ENCODE measurements around the gene DOK7.

DOK7 gene

GRCh38 chr4:3427706-3428446 lies 35.2 kb upstream of the DOK7 start:
- DNase-seq, result no peak

DNA sequence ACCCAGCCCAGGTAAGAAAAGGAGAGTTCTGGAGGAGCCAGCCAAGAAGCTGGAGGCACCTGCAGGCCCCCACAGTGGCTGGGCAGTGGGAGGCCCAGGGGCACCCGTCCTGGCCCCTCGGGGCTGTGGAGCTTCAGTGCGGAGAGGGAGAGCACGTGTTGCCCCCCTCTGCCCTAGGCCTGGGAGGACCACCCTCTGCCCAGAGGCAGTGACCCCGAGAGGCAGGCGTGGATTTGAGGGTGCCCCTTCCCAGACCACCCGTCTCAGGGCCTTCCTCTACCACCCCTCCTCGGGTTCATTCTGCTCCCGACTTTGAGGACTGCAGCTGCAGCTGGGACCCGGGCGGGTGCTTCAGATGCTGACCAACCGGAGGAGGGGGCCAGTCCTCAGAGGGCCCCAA lies 33.5 kb upstream of the DOK7 start:
- no peak for DNase-seq

DNA sequence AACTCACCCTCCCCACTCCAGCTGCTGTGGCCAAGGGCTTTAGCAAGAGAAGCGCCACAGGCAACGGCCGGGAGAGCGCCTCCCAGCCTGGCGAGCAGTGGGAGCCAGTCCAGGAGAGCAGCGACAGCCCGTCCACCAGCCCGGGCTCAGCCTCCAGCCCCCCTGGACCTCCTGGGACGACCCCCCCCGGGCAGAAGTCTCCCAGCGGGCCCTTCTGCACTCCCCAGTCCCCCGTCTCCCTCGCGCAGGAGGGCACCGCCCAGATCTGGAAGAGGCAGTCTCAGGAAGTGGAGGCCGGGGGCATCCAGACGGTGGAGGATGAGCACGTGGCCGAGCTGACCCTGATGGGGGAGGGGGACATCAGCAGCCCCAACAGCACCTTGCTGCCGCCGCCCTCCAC lies 32.6 kb upstream of the DOK7 start:
- DNase-seq, result no peak

DNA sequence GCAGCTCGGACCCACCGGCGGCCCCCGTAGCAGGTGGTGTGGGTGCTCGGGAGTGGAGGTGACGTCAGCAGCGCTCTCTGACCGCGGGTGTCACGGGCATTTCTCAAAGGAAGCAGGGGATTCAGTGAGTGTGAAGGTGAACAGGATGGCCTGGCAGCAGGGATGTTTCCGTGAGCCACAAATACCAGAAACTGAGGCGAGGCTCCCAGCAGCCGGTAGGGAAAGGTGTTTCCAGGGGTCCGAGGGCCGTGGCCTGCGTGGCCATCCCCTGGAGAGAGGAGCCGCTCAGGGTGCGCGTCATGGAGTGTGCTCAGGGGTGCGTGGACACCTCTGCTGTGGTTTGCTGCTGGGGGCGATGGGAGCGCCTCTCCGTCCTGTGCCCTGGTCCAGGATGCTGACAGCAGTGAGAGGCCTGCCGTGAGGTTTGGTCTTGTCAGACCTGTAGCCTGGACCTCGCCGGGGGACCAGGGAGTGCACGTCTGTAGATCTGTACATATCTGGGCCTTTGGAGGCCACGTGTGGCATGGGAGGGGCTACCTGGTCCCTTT lies 31.6 kb upstream of the DOK7 start:
- no peak for DNase-seq

- DNase-seq, result no peak
Observed at GRCh38 chr4:3432381-3432790, 30.7 kb upstream of the DOK7 start.

DNA sequence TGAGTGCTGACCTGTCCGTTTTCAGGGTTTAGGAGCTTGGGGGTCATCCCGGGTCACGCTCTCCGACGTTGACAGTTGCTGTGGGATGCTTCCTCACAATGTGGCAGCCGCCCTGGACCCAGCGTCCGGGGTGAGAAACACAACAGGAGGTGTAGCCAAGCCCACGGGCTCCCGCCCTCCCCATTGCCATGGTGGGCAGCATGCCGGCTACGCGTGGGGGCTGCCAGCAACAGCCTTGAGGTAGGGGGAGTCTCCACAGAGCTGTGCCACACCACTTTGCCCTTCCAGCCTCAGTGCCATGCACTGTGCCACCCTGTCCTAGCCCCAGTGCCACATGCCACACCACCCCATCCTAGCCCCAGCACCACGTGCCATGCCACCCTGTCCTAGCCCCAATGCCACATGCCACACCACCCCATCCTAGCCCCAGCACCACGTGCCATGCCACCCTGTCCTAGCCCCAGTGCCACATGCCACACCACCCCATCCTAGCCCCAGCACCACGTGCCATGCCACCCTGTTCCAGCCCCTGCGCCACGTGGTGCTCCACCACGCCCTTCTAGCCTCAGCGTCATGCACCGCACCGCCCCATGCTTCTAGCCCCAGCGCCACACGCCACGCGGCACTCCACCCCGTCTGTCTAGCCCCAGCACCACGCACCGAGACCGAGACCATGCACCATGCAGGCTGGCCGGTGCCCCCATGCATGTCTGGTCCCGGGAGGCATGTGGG lies 29.8 kb upstream of the DOK7 start:
- DNase-seq, result no peak

DNA sequence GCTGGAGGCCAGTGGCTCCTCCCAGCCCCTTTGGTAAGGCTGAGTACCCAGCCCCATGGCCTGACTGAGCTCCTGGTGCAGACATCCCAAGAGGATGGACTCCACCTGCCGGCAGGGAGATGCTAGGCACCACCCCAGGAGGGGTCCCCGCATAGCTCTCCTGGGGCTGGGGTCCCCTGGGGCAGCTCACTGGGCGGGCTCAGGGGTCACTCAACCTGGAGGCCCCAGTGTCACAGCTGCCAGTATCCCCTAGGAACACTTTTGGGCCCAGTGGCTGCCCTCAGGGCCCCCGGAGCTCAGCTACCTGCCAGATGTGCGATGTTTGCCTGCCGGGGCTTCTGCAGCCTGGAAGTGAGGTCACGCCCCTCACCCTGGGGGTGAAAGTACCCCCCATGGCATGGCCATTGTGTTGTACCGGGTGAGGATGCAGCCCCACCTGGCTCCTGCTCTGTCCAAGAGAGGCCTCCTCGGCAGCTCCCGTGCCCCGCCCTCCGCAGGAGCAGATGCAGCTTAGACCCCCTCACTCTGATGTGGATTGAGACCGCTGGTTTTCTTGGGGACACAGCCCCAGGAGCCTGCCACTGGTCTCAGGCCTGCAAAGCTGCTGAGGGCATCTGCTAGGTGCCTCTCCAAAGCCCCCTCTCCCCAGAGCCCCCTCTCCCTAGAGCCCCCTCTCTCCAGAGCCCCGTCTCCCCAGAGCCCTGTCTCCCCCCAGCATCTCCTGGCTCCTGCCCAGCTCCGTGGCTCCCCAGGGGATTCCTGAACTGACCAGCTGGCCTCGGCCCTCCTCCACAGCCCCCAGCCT lies 28.0 kb upstream of the DOK7 start:
- no peak for DNase-seq

DNA sequence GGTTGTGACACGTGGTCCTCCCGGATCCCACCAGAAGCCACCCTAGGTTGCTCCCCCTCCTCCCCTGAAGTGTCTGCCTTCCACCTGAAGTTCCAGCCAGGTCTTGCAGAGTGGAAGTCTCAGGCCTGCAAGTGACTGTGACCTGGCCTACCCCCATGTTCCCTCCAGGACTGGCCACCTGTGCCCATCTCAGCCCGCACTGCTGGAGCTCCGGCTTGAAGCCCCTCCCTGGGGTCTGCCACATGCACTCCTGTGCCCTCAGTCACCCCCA lies 27.5 kb upstream of the DOK7 start:
- no peak for DNase-seq

DNA sequence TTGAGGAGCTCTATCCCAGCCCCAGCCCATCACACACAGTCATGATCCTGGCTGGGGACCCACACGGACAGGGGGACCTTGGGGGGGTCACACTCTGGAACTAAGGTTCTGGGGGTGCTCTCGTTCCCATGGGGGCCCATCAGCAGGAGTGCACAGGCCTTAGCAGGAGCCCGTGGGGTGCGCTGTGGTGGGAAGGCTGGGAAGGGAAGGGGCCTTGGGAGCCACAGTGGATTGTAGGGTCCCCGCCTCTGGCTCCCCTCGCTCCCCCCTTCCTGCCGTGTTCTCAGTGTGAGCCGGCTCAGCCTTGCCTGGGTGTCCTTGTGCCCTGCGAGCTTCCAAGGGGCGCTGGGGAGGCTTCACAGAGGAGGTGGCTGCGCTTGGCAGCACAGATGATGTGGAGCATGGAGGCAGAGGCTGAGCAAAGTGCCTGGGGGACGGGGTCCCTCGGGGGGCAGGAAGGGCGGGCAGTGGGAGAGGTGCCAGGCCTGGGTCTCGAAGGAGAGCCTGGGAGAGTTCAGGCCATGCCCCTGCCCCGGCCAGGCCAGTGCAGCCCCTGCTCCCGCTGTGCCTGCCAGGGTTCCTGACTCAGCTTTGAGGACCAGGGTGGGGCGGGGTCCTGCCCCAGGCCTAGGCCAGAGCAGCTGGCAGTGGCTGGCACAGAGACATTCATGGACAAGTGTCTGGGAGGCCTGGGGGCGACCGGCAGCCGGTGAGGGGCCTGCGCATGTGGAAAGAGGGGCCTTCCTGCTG lies 26.9 kb upstream of the DOK7 start:
- DNase-seq, result no peak

GRCh38 chr4:3436798-3437581 lies 26.1 kb upstream of the DOK7 start:
- no peak for DNase-seq

- no peak for DNase-seq
Observed at GRCh38 chr4:3437582-3437936, 25.5 kb upstream of the DOK7 start.

- DNase-seq, result no peak
Observed at GRCh38 chr4:3437998-3438846, 24.9 kb upstream of the DOK7 start.

DNA sequence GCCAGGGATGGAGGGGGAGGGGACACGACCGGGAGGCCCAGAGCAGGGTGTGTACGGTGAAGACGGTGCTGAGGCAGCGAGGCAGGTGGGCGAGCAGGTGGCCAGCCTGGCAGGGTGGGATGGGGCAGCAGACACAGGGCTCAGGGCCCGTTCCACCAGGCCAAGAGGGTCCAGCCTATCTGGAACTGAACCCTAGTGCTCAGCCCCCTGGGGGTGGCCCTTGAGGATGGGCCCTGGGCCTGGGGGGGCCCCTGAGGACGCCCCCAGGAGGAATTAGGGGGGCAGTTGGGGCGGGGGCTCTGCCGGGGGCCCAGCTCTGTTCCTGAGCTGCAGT lies 24.3 kb upstream of the DOK7 start:
- DNase-seq, result no peak

- no peak for DNase-seq
Observed at GRCh38 chr4:3439391-3439790, 23.7 kb upstream of the DOK7 start.

DNA sequence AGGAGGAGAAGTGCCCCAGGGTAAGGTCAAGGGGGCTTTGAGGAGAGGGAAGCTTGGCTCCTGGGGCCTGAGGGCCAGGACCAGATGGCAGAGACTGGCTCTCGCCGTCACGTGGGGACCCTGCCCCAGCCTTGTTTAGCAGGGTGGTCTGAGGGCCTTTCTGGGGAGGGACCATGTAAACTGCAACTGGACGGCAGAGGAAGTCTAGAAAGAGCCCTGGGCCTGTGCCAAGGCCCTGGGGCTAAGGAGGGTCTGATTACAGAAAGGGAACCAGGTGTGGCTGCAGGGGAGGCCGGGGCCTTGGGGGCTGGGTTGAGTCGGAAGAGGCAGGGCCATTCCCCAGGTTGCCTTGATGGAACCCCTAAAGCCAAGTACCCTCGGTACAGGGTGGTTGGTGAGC lies 23.1 kb upstream of the DOK7 start:
- DNase-seq, result no peak

- no peak for DNase-seq
Observed at GRCh38 chr4:3440979-3441500, 22.1 kb upstream of the DOK7 start.

DNA sequence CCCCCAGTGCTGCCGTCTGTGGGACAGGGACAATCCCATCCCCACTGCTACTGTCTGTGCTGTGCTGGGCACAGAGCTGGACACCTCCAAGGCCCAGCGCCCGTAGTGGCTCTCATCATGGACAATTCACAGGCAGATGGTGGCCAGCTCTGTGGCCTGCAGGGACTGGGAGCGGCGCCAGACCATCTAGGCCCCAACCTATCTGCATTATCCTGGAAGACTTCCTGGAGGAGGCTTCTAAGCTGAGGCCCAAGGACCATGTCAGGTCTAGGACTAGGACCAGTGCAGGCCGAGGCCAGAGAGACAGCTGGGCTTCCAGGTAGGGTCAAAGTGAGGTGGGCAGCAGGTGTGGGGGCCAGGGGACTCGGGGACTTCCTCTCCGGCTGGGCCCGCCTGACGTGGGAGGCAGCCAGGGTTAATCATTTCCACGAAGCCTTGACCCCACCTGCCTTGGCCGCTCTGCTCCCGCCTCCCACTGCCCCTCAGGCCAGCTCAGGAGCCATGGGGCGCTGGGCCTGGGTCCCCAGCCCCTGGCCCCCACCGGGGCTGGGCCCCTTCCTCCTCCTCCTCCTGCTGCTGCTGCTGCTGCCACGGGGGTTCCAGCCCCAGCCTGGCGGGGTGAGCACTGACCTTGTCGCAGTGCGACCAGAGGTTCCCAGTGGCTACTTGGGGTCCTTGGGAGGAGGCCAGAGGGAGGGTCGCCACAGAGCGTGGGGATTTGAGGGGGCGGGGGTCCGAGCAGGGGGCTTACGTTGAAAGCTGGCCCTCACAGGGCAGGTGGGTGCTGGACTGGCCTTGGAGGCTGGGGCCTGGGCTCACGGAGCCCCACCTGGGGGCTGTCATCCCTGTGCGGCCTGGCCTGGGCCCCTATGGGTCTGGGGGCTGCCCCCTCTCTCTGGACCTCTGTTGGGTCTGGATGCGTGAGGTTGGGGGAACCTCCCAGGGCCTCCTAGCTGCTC lies 21.3 kb upstream of the DOK7 start, which contains the start of gene HGFAC:
Gene HGFAC (plus strand): TSS at position 468 of the 959 bp plus-strand sequence. CDS start 34 bp downstream, at position 502.
- no peak for DNase-seq

DNA sequence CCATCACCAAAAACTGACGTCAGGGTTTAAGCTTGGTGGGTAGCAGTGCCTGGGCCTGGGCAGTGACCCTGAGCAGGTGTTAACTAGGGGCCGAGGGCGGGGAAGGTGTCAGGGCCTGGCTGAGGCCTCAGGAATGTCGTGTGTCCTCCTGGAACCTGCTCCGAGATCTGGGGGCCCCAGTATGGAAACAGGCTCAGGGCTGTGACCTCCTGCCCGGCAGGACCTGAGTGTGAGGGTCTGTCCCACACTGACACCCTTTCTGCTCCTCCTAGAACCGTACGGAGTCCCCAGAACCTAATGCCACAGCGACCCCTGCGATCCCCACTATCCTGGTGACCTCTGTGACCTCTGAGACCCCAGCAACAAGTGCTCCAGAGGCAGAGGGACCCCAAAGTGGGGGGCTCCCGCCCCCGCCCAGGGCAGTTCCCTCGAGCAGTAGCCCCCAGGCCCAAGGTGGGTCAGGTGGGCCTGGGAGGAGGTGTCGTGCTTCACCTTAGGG lies 20.6 kb upstream of the DOK7 start:
- no peak for DNase-seq

- peak; percentile 87 for DNase-seq
Observed at GRCh38 chr4:3442959-3443749, 20.0 kb upstream of the DOK7 start.

All from activated effector memory CD4-positive, alpha-beta T cell treated with anti-CD3 and anti-CD28 coated beads, Interleukin-2, amount 50 U/mL, for 16 hours (primary cell).